ENCODE data around the gene MYO18A. TPM values are rescaled to one million over a fixed set of nuclear protein-coding genes. Genes with fewer than 3 reads are reported as not detected.

MYO18A gene
- total RNA-seq, 1 donor from 2014 or later, result 465 TPM

DNA sequence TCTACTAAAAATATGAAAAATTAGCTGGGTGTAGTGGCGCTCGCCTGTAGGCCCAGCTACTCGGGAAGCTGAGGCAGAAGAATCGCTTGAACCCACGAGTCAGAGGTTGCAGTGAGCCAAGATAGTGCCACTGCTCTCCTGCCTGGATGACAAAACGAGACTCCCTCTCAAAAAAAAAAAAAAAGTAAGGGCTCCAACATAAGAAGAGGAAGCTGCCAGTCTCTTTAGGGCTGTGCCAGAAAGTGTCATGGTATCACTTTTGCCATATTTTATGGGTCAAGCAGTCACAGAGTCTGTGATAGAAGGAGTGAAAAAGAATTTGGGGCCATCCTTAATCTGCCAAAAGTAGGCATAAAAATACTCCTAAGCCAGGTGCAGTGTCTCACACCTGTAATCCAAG lies 138.6 kb downstream of the MYO18A start:
- no peak overlapping the region for H3K27ac Mint-ChIP-seq (ENCODE audit: unreplicated experiment)
- H3K9me3 Mint-ChIP-seq (ENCODE audit: unreplicated experiment), result peaks cover 11% of the 10 kb centered on the region
- H3K4me3 Mint-ChIP-seq (ENCODE audit: unreplicated experiment), result no peak overlapping the region
- H3K27me3 Mint-ChIP-seq (ENCODE audit: unreplicated experiment), result no peaks in the 10 kb centered on the region
- TF ChIP-seq, protein P1, sequence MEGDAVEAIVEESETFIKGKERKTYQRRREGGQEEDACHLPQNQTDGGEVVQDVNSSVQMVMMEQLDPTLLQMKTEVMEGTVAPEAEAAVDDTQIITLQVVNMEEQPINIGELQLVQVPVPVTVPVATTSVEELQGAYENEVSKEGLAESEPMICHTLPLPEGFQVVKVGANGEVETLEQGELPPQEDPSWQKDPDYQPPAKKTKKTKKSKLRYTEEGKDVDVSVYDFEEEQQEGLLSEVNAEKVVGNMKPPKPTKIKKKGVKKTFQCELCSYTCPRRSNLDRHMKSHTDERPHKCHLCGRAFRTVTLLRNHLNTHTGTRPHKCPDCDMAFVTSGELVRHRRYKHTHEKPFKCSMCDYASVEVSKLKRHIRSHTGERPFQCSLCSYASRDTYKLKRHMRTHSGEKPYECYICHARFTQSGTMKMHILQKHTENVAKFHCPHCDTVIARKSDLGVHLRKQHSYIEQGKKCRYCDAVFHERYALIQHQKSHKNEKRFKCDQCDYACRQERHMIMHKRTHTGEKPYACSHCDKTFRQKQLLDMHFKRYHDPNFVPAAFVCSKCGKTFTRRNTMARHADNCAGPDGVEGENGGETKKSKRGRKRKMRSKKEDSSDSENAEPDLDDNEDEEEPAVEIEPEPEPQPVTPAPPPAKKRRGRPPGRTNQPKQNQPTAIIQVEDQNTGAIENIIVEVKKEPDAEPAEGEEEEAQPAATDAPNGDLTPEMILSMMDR (IDR thresholded peaks at IDR 0.05; ENCODE audit: partially characterized antibody, unreplicated experiment), result no peak
- DNase-seq, result no peak
- H3K36me3 Mint-ChIP-seq (ENCODE audit: unreplicated experiment), result no peaks in the 10 kb centered on the region
- peaks cover 18% of the 10 kb centered on the region for H3K4me1 Mint-ChIP-seq (ENCODE audit: low read depth, unreplicated experiment)

DNA sequence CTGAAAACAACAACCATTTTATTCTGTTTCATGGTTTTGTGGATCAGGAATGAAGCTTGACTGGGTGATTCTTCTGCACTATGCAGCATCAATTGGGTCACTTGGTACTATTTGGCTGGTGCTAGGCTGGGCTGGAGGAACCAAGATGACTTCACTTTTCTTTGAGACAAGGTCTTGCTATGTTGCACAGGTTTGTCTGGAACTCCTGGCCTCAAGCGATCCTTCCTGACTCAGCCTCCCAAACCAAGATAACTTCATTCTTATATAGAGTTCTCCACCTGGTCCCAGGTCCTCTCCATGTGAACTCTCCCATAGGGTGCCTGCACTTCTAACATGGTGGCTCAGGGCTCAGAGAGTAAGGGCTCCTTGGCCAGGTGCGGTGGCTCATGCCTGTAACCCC lies 139.1 kb downstream of the MYO18A start:
- H3K4me1 Mint-ChIP-seq (ENCODE audit: low read depth, unreplicated experiment), result peaks cover 13% of the 10 kb centered on the region
- TF ChIP-seq, protein P1 (IDR thresholded peaks at IDR 0.05; ENCODE audit: partially characterized antibody, unreplicated experiment), result no peak

GRCh38 chr17:29039764-29040598 lies 140.2 kb downstream of the MYO18A start:
- no peak for DNase-seq
- Mint-ChIP-seq H3K36me3 (ENCODE audit: unreplicated experiment) (peaks cover 4% of the 10 kb centered on the region), H3K9me3 (ENCODE audit: unreplicated experiment) (peaks cover 13% of the 10 kb centered on the region), H3K27me3 (ENCODE audit: unreplicated experiment) (peaks cover 1% of the 10 kb centered on the region), H3K4me1 (ENCODE audit: low read depth, unreplicated experiment) (peaks cover 7% of the 10 kb centered on the region), H3K4me3 (ENCODE audit: unreplicated experiment) (no peak overlapping the region), H3K27ac (ENCODE audit: unreplicated experiment) (no peak overlapping the region)
- TF ChIP-seq, protein P1 (IDR thresholded peaks at IDR 0.05; ENCODE audit: partially characterized antibody, unreplicated experiment), result no peak

More for the DNA sequence above, 139.1 kb downstream of the MYO18A start:
- no peaks in the 10 kb centered on the region for H3K36me3 Mint-ChIP-seq (ENCODE audit: unreplicated experiment)
- no peak for DNase-seq
- H3K27ac Mint-ChIP-seq (ENCODE audit: unreplicated experiment), result no peak overlapping the region
- peaks cover 10% of the 10 kb centered on the region for H3K9me3 Mint-ChIP-seq (ENCODE audit: unreplicated experiment)
- H3K4me3 Mint-ChIP-seq (ENCODE audit: unreplicated experiment), result no peak overlapping the region
- H3K27me3 Mint-ChIP-seq (ENCODE audit: unreplicated experiment), result no peaks in the 10 kb centered on the region

DNA sequence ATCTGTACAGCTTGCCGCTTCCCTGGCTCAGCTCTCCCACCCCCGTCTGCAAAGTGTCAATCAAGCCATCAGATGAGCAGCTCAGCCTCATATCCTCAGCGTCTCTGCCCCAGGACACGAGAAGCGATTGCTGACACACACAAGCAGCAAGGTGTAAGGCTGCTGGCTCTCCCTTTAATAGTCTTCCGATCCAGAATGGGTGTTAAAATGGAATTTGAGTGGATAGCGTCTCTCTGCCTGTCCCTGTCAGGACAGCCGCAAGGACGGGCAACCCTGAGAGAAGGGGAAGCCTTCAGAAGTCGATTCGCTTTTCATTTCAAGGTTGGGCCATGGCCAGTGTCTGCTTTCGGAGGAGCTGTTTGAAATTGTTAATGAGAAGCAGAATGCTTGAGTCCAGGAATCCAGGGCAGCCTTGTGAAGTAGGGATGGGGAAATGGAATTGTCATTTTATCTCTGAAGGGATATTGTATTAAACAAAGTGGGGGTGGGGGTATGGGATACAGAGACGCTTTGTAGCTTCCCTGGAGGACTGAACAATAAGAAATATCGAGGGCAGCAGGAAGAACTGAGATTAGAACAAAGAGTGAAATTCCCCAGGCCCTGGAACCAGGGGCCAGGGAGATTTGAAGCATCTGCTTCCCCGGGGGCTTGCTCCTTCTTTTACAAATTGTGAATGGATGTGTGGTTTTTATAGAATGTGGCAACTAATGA lies 142.0 kb downstream of the MYO18A start:
- peaks cover 5% of the 10 kb centered on the region for H3K4me1 Mint-ChIP-seq (ENCODE audit: low read depth, unreplicated experiment)
- peaks cover 11% of the 10 kb centered on the region for H3K36me3 Mint-ChIP-seq (ENCODE audit: unreplicated experiment)
- H3K9me3 Mint-ChIP-seq (ENCODE audit: unreplicated experiment), result peaks cover 3% of the 10 kb centered on the region
- no peak overlapping the region for H3K27ac Mint-ChIP-seq (ENCODE audit: unreplicated experiment)
- TF ChIP-seq, protein P1 (IDR thresholded peaks at IDR 0.05; ENCODE audit: partially characterized antibody, unreplicated experiment), result no peak
- peaks cover 1% of the 10 kb centered on the region for H3K27me3 Mint-ChIP-seq (ENCODE audit: unreplicated experiment)
- DNase-seq, result no peak
- H3K4me3 Mint-ChIP-seq (ENCODE audit: unreplicated experiment), result no peak overlapping the region

DNA sequence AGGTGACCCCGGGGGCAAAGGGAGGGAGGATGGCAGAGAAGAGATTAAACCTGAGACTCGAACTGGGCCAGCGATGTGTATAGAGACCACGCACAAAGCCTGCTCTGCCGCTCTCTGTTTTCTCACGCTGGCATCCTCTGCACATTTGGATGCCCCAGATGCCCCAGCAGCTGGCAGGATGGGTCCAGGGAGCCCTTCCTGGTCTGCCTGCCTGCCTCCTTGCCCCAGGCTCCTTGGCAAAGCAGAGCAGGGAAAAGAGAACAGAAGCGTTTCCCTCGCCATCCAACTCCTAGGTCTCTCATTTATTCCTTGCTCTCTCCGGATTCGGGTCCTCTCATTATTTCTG lies 142.5 kb downstream of the MYO18A start:
- no peak for DNase-seq
- no peak overlapping the region for H3K27ac Mint-ChIP-seq (ENCODE audit: unreplicated experiment)
- TF ChIP-seq, protein P1 (IDR thresholded peaks at IDR 0.05; ENCODE audit: partially characterized antibody, unreplicated experiment), result no peak

More for the DNA sequence above, 142.5 kb downstream of the MYO18A start:
- H3K36me3 Mint-ChIP-seq (ENCODE audit: unreplicated experiment), result peaks cover 11% of the 10 kb centered on the region
- H3K4me1 Mint-ChIP-seq (ENCODE audit: low read depth, unreplicated experiment), result peaks cover 3% of the 10 kb centered on the region
- H3K9me3 Mint-ChIP-seq (ENCODE audit: unreplicated experiment), result peaks cover 3% of the 10 kb centered on the region
- H3K27me3 Mint-ChIP-seq (ENCODE audit: unreplicated experiment), result peaks cover 1% of the 10 kb centered on the region
- H3K4me3 Mint-ChIP-seq (ENCODE audit: unreplicated experiment), result no peak overlapping the region

All from glutamatergic neuron (in vitro differentiated cells).